A549 treated with CORT108297 at 1 μM for 4 hours (cell line): ENCODE measurements around the gene ABCB11. TPM values are rescaled to one million over a fixed set of nuclear protein-coding genes. Genes with fewer than 3 reads are reported as not detected.

Experiments used
- total RNA-seq: library from RNA; stranded (reverse); fragments of 200-300 nt; extraction: Qiagen RNA extraction; gene quantifications from 5 replicates; pipeline ENCODE4 v1.2.3, GENCODE V29; 2022

Gene ABCB11
- total RNA-seq = 0.01 to 0.02 TPM (median 0.02 TPM) in 5 replicates

DNA sequence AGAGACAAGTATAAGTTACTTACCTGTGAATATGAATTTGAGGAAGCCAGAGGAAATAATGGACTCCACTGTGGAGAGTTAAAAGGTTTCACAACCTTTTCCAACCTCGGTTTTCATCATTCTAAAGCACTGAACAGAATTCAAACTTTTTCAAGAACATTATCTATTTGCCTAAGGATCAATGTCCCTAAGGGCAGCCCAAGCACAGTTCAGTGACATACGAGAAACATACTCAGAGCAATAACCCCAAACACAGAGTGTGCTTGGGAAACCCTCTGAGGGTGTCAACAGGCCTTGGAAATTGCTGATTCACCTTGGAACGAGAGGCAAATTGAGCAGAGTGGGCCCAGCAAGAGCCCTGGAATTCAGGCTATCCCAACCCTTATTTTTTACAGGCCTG lies at the start of gene ABCB11:
TSS of gene ABCB11 (minus strand) at position 123 of the 400 bp plus-strand sequence. CDS start 13,199 bp downstream, outside the sequence.

DNA sequence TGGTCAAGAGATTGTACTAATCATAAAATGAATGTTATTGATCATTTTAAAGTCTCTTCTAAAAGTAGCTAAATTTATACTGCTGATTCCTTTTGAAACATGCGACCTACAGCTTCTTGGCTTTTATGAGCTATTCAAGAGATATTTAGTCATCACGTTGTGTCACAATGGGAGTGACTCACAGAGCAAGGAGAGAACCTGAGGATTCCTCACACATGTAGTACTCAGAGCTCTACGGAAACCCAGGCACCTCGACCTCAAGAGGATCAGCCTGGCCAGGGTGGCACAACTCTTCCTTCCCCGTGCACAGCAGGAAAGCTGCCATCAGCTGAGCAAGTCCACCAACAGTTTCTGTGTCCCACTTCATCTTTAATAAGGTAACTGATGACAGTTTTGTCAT lies 38.2 kb upstream of the ABCB11 start, which contains the start of gene DHRS9:
TSS of gene DHRS9 (plus strand) at position 223 of the 400 bp plus-strand sequence. CDS start 12,019 bp downstream, outside the sequence.

DNA sequence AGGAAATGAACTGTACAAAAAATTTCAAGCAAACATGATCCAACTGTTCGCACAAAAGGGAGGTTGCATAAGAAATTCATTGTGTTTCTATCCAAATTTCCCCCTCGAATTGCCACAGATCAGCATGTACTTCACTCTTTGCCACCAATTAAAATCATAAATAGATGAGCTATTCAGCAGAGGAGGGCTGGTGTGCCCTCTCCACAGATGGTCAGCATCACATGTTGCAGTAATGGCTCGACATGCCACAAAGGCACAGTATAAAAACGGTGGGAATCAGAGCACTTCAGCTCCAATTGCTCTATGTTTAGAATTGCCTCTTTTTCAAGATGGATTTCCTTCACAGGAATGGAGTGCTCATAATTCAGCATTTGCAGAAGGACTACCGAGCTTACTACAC lies 130.1 kb downstream of the ABCB11 start, which contains the start of gene G6PC2:
TSS of gene G6PC2 (plus strand) at position 289 of the 400 bp plus-strand sequence. CDS start at position 330, 41 bp downstream.

DNA sequence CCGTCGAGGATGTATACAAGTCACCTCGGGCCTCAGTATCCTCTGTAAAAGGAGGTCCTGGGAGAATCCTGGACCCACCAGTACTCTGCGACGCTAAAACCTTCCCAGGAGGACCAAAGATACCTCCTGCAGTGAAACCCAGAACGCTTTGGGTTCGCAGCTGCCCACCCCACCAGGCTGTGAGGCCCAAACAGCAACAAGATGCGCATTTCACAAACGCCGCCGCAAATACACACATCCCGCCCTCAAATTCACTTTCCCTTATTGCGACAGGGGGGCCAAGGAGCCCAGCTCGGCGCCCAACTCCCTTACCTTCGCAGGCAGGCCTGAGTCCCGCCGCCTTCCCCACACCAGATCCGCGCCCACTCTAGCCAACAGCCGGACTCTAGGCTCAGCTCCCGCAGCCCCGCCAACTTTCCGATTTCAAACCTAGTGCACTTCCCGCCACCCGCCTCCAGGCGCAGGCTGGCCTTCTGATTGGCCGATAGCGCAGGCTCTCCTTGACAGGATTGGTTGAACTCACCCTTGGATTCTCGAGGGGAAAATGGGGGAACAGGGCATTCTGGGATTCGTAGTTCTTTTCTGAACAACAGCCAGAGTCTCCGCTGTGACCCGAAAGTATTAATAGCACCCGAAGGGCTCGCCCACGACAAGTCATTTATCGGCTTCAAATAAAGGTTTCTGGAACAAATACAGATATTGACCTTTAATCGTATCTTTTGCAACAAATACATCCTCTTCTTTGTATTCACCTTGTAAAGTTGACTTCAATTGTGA lies 140.9 kb downstream of the ABCB11 start, which contains the start of gene SPC25:
TSS of gene SPC25 (minus strand) at position 425 of the 777 bp plus-strand sequence. CDS start 911 bp downstream, outside the sequence.

Other genes with a start within 250 kb of the ABCB11 start
- gene NOSTRIN, start 228.7 kb downstream of the ABCB11 start, total RNA-seq = 1.3 to 2.1 TPM (median 1.7 TPM) in 5 replicates
- gene SPC25, start 140.9 kb downstream of the ABCB11 start, total RNA-seq = 15.7 to 21.5 TPM (median 20.3 TPM) in 5 replicates
- not detected in 5 replicates for gene G6PC2, start 130.0 kb downstream of the ABCB11 start, total RNA-seq
- gene DHRS9, start 38.2 kb upstream of the ABCB11 start, total RNA-seq = 2.4 to 3.4 TPM (median 2.8 TPM) in 5 replicates